ENCODE measurements around the gene DNMBP. TPM values are rescaled to one million over a fixed set of nuclear protein-coding genes. Genes with fewer than 3 reads are reported as not detected.
A peak's percentile ranks its signal among the peaks of the same experiment; 100 is the strongest.
"Not testable (repeated sequence)": the region's sequence is repeated elsewhere in the genome, so short reads cannot be mapped to it uniquely, and the experiment has no call there.

Gene DNMBP
- total RNA-seq, 2 donors from 2014 or later = 2.1 to 2.5 TPM

GRCh38 chr10:99841746-99842145, 168.0 kb downstream of the DNMBP start:
- Mint-ChIP-seq H3K4me3 (no peak overlapping the region), H3K36me3 (ENCODE audit: low read depth) (peaks cover 2% of the 10 kb centered on the region), H3K27me3 (no peaks in the 10 kb centered on the region), H3K27ac (no peak overlapping the region), H3K4me1 (peaks cover 9% of the 10 kb centered on the region)
- DNase-seq (no peak), ATAC-seq (no peak)
- H3K9me3 ChIP-seq (ENCODE audit: control insufficient read depth, low read length, poor library complexity, severe bottlenecking) = no peaks in the 10 kb centered on the region

GRCh38 chr10:99840859-99841258, 168.9 kb downstream of the DNMBP start:
- not testable (repeated sequence) for H3K4me3 Mint-ChIP-seq; ATAC-seq; H3K27ac Mint-ChIP-seq; H3K9me3 ChIP-seq (ENCODE audit: control insufficient read depth, low read length, poor library complexity, severe bottlenecking); DNase-seq; H3K4me1 Mint-ChIP-seq; H3K36me3 Mint-ChIP-seq (ENCODE audit: low read depth); H3K27me3 Mint-ChIP-seq

DNA sequence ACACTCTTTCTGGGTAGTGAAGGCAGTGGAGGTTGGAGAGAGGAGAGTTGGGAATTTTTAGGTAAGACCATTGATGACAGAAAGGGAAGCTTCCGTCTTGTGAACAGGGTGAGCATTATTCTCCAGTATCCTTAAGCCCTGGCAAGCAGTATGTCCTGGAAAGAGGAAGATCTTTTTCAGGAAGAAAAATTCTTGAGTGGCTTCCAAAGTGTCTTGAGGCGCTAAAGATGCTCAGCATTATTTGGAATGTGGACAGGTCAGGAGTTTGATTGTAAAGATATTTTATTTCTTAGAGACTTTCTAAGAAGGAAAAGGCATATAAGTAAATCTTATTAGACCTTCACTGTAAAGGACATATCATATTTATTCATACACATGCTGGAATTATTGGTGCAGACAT, 173.0 kb downstream of the DNMBP start:
- Mint-ChIP-seq H3K27ac (no peak overlapping the region), H3K4me1 (peaks cover 4% of the 10 kb centered on the region), H3K27me3 (no peaks in the 10 kb centered on the region), H3K36me3 (ENCODE audit: low read depth) (peaks cover 3% of the 10 kb centered on the region), H3K4me3 (no peak overlapping the region)
- no peak for DNase-seq
- no peaks in the 10 kb centered on the region for H3K9me3 ChIP-seq (ENCODE audit: control insufficient read depth, low read length, poor library complexity, severe bottlenecking)
- no peak for ATAC-seq

DNA sequence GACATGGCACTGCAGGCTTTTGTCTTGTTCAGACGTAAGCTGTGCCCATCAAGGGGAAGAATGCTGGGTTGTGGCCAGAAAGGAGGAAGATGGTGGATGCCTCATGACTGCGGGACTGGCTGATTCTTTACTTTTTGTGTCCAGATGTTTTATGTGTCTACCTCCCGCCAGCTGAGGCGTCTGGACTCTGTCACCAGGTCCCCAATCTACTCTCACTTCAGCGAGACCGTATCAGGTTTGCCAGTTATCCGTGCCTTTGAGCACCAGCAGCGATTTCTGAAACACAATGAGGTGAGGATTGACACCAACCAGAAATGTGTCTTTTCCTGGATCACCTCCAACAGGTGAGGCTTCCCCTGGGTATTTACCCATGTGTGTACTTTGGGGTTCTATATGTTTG, 173.8 kb downstream of the DNMBP start:
- no peaks in the 10 kb centered on the region for H3K9me3 ChIP-seq (ENCODE audit: control insufficient read depth, low read length, poor library complexity, severe bottlenecking)
- H3K27ac Mint-ChIP-seq = no peak overlapping the region
- H3K27me3 Mint-ChIP-seq = no peaks in the 10 kb centered on the region
- H3K4me1 Mint-ChIP-seq = peaks cover 3% of the 10 kb centered on the region
- H3K36me3 Mint-ChIP-seq (ENCODE audit: low read depth) = peaks cover 2% of the 10 kb centered on the region
- ATAC-seq = no peak
- no peak for DNase-seq
- H3K4me3 Mint-ChIP-seq = no peak overlapping the region

DNA sequence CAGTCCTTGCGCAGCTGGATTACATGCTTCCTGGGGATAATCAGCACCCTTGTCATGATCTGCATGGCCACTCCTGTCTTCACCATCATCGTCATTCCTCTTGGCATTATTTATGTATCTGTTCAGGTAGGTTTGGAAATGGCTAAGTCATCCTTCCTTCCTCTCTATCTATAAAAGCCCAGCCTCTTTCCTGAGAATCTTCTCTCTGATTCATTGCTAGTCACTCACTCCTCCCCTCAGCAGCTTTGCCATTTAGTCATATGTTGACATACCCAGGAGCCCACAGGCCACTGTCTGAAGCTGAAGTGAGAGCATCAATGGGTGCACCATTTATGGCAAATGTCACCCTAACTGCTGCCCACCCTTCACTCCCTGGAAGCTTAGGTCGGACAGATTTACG, 175.3 kb downstream of the DNMBP start:
- Mint-ChIP-seq H3K4me1 (no peaks in the 10 kb centered on the region), H3K27ac (peak overlapping the region; percentile 21), H3K4me3 (no peak overlapping the region), H3K27me3 (no peaks in the 10 kb centered on the region), H3K36me3 (ENCODE audit: low read depth) (peaks cover 2% of the 10 kb centered on the region)
- DNase-seq (no peak), ATAC-seq (no peak)
- no peaks in the 10 kb centered on the region for H3K9me3 ChIP-seq (ENCODE audit: control insufficient read depth, low read length, poor library complexity, severe bottlenecking)

DNA sequence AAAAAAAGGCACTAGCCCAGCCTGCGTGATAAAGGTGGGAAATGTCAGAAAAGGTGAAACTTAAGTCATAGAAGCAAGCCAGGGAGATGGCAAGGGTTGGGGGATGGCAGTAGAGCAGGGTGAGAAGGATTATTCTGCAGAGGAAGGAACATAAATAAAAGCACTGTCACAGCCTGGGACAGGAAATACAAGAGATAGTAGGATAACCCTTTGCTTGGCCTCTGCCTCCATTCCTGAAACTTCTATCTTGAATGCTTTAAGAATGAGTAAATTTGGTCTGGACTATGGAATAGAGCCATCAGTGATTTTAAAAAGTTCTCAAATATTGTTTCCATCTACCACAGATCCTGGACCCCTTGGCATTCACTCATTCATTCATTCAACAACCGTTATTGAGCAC, 177.3 kb downstream of the DNMBP start:
- no peak overlapping the region for H3K4me3 Mint-ChIP-seq
- no peak overlapping the region for H3K27ac Mint-ChIP-seq
- peaks cover 5% of the 10 kb centered on the region for H3K9me3 ChIP-seq (ENCODE audit: control insufficient read depth, low read length, poor library complexity, severe bottlenecking)
- ATAC-seq (no peak), DNase-seq (no peak)
- peaks cover 2% of the 10 kb centered on the region for H3K36me3 Mint-ChIP-seq (ENCODE audit: low read depth)
- H3K27me3 Mint-ChIP-seq = no peaks in the 10 kb centered on the region
- H3K4me1 Mint-ChIP-seq = no peaks in the 10 kb centered on the region

GRCh38 chr10:99828464-99828863, 181.3 kb downstream of the DNMBP start:
- Mint-ChIP-seq H3K4me3 (no peak overlapping the region), H3K4me1 (no peaks in the 10 kb centered on the region), H3K36me3 (ENCODE audit: low read depth) (peaks cover 2% of the 10 kb centered on the region), H3K27ac (no peak overlapping the region), H3K27me3 (no peaks in the 10 kb centered on the region)
- ATAC-seq = no peak
- H3K9me3 ChIP-seq (ENCODE audit: control insufficient read depth, low read length, poor library complexity, severe bottlenecking) = peaks cover 5% of the 10 kb centered on the region
- no peak for DNase-seq

GRCh38 chr10:99827936-99828335, 181.8 kb downstream of the DNMBP start:
- Mint-ChIP-seq H3K27ac (no peak overlapping the region), H3K27me3 (no peaks in the 10 kb centered on the region), H3K36me3 (ENCODE audit: low read depth) (no peaks in the 10 kb centered on the region), H3K4me1 (no peaks in the 10 kb centered on the region), H3K4me3 (no peak overlapping the region)
- ATAC-seq (no peak), DNase-seq (no peak)
- peaks cover 5% of the 10 kb centered on the region for H3K9me3 ChIP-seq (ENCODE audit: control insufficient read depth, low read length, poor library complexity, severe bottlenecking)

Other genes with a start within 250 kb of the DNMBP start
- gene ABCC2, start 227.3 kb downstream of the DNMBP start, total RNA-seq = 1 to 10 TPM; 3.0 to 3.2 TPM
- not detected for gene CPN1, start 71.9 kb upstream of the DNMBP start, total RNA-seq
- gene ERLIN1, start 176.1 kb upstream of the DNMBP start, total RNA-seq = 1 to 10 TPM; 3.7 to 5.7 TPM
- 10 to 100 TPM; 17.8 to 21.1 TPM for gene CHUK, start 219.6 kb upstream of the DNMBP start, total RNA-seq

Measured in T-helper 17 cell (primary cell).